HepG2 (cell line): ENCODE data around the gene CDK14.

Source experiments
- CTCF ChIP-seq: sonication (generic); formaldehyde crosslinking; IDR thresholded peaks from 2 replicates; pipeline ENCODE4 v1.5.0; 2020; ENCODE audit warnings: mild to moderate bottlenecking, missing genetic modification reagents, moderate library complexity
- EZH2 ChIP-seq: conservative IDR thresholded peaks from 2 replicates; pipeline ENCODE4 v1.6.1; 2012; ENCODE audit warnings: mild to moderate bottlenecking, low read depth, low read length, moderate library complexity
- MED8 ChIP-seq: sonication (generic); formaldehyde crosslinking; IDR thresholded peaks from 2 replicates; pipeline ENCODE4 v1.8.1; 2023; ENCODE audit warnings: mild to moderate bottlenecking, missing genetic modification reagents; ENCODE audit not compliant: insufficient replicate concordance
- MYC ChIP-seq: sonication (generic); formaldehyde crosslinking; IDR thresholded peaks from 2 replicates; pipeline ENCODE4 v1.9.0; 2021; ENCODE audit warnings: missing genetic modification reagents, borderline replicate concordance
- RELA ChIP-seq: sonication (generic); formaldehyde crosslinking; IDR thresholded peaks from 2 replicates; pipeline ENCODE4 v1.4.0; 2020; ENCODE audit warnings: missing genetic modification reagents
- SP2 ChIP-seq: sonication (generic); formaldehyde crosslinking; IDR thresholded peaks from 2 replicates; pipeline ENCODE4 v1.5.1; 2020; ENCODE audit warnings: mild to moderate bottlenecking, missing genetic modification reagents
- TCF12 ChIP-seq, 2 experiments: fragments of 450-650 bp in 1 of 2; sonication (generic) in 1 of 2; formaldehyde crosslinking in 1 of 2; IDR thresholded peaks; 2 replicates each; pipeline versions ENCODE4 v1.6.1 to v1.8.0; 2017 to 2022; ENCODE audit warnings: antibody characterized with exemption in 1 of 2, mild to moderate bottlenecking in 1 of 2, missing genetic modification reagents in 1 of 2, moderate library complexity in 1 of 2
- ZBTB21 ChIP-seq: sonication (generic); formaldehyde crosslinking; IDR thresholded peaks from 2 replicates; pipeline ENCODE4 v1.4.0; 2020; ENCODE audit warnings: missing genetic modification reagents
- ZNF672 ChIP-seq: sonication (generic); formaldehyde crosslinking; IDR thresholded peaks from 2 replicates; pipeline ENCODE4 v1.8.1; 2022; ENCODE audit warnings: missing genetic modification reagents
- ZNF746 ChIP-seq: sonication (generic); formaldehyde crosslinking; IDR thresholded peaks from 2 replicates; pipeline ENCODE4 v1.8.0; 2022; ENCODE audit warnings: mild to moderate bottlenecking, missing genetic modification reagents
- TF ChIP-seq, protein P1 (sequence below): sonication (generic); formaldehyde crosslinking; IDR thresholded peaks from 2 replicates; pipeline ENCODE4 v1.5.0; 2020; ENCODE audit warnings: missing genetic modification reagents, mild to moderate bottlenecking, borderline replicate concordance

DNA sequence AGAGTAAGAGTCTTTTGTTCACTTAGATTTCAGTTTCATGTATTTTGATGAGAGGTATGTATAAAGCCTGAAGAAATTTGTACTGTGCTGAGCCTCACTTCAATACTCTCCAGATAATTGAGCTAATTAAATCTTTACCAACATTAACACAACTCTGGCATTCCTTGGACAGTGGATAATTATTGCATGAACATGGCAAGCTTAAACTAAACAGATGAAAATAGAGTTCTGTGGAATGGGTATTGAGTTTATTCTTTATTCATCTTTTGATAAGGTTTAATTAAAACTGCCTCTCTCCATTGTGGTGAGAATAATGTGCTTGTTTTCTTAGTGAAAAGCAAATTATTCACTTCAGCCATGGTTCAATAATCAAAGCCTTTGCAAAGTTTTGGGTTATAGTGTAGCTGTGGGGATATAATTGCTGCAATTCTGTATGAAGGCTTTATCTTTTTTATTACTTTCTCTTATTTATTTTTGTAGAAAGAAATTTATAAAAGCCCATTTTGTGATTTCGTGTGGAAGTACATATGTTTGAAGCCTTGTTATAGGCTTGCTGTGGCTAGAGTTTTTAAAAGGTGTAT, 541.8 kb downstream of the CDK14 start:
- TF ChIP-seq TCF12 (IDR thresholded peaks at IDR 0.05): no peak
- TF ChIP-seq TCF12 (CRISPR knock-in tag; IDR thresholded peaks at IDR 0.05): no peak
- TF ChIP-seq, protein P1, sequence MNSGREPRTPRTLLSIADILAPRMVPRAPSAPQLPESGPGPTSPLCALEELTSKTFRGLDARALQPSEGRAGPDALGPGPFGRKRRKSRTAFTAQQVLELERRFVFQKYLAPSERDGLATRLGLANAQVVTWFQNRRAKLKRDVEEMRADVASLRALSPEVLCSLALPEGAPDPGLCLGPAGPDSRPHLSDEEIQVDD: no peak
- no peak for TF ChIP-seq MYC (CRISPR knock-in tag)
- TF ChIP-seq MED8: no peak
- TF ChIP-seq EZH2: no peak
- TF ChIP-seq CTCF: no peak
- no peak for TF ChIP-seq RELA (CRISPR knock-in tag)
- TF ChIP-seq ZNF746 (CRISPR knock-in tag): no peak
- no peak for TF ChIP-seq ZNF672
- no peak for TF ChIP-seq SP2 (CRISPR knock-in tag)
- TF ChIP-seq ZBTB21 (CRISPR knock-in tag): no peak
